ENCODE measurements around the gene SUOX.
"Not testable (repeated sequence)": the region's sequence is repeated elsewhere in the genome, so short reads cannot be mapped to it uniquely, and the experiment has no call there.

Gene SUOX

DNA sequence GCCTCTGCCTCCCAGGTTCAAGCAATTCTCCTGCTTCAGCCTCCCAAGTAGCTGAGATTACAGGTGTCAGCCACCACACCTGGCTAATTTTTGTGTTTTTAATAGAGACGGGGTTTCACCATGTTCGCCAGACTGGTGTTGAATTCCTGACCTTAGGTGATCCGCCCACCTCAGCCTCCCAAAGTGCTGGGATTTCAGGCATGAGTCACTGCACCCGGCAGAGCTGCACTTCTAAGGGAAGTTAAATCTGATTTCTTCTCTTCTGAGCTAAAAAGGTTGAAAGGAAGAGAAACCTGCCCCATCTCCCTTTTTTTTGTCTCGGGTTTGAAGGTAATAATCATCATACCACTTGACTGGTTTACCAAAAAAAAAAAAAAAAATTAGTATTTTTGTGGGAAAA is 15.2 kb upstream of the SUOX start:
- not testable (repeated sequence) for DNase-seq (ENCODE audit: low read depth, low spot score); H3K4me3 ChIP-seq (ENCODE audit: low read length)

- H3K4me3 ChIP-seq (ENCODE audit: low read length), result no peak overlapping the region
- no peak for DNase-seq (ENCODE audit: low read depth, low spot score)
Measured at GRCh38 chr12:55982319-55982936, 14.6 kb upstream of the SUOX start.

DNA sequence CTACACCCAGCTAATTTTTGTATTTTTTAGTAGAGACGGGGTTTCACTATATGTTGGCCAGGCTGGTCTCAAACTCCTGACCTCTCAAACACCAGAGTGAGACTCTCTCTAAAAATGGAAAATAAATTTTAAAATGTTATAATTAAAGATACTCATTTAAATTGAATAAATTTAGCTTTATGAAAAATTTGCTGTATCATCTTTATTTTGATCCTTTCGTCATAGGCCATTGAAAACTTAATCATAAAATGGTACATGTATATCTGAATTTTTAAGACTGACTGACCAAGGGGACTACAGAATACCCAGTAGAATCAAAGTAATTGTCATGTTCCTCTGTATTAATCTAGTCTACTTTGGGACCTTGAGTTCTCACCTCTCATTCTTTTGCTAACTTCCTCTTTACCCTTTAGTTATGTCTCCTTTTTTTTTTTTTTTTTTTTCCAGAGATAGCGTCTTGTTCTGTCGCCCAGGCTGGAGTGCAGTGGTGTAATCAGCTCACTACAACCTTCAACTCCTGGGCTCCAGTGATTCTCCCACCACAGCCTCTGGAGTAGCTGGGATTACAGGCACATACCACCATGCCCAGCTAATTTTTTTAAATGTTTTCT is 13.7 kb upstream of the SUOX start:
- no peak for DNase-seq (ENCODE audit: low read depth, low spot score)
- H3K4me3 ChIP-seq (ENCODE audit: low read length), result no peak overlapping the region

GRCh38 chr12:55984861-55985260 is 12.2 kb upstream of the SUOX start:
- no peak overlapping the region for H3K4me3 ChIP-seq (ENCODE audit: low read length)
- DNase-seq (ENCODE audit: low read depth, low spot score), result no peak

GRCh38 chr12:55985341-55985740 is 11.7 kb upstream of the SUOX start:
- DNase-seq (ENCODE audit: low read depth, low spot score), result no peak
- H3K4me3 ChIP-seq (ENCODE audit: low read length), result no peak overlapping the region

GRCh38 chr12:55985976-55986375 is 11.1 kb upstream of the SUOX start:
- H3K4me3 ChIP-seq (ENCODE audit: low read length); DNase-seq (ENCODE audit: low read depth, low spot score): not testable (repeated sequence)

DNA sequence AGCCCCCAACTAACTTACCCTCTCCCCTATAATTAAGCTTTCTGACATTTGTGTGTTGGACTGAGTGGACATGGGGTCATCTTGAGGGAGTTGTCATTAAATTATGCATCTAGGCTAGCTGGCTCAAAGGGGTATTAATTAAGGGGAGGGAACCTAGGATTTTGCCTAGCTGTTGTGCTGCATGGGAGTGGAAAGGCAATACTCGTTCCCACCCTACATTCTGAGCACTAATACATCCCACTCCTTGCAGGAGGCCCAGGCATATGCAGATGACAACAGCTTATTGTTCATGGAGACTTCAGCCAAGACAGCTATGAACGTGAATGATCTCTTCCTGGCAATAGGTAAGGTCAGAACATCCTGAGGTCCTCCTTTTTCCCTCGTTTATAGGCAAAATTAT is 6.0 kb upstream of the SUOX start:
- H3K4me3 ChIP-seq (ENCODE audit: low read length), result no peak overlapping the region
- DNase-seq (ENCODE audit: low read depth, low spot score), result no peak

DNA sequence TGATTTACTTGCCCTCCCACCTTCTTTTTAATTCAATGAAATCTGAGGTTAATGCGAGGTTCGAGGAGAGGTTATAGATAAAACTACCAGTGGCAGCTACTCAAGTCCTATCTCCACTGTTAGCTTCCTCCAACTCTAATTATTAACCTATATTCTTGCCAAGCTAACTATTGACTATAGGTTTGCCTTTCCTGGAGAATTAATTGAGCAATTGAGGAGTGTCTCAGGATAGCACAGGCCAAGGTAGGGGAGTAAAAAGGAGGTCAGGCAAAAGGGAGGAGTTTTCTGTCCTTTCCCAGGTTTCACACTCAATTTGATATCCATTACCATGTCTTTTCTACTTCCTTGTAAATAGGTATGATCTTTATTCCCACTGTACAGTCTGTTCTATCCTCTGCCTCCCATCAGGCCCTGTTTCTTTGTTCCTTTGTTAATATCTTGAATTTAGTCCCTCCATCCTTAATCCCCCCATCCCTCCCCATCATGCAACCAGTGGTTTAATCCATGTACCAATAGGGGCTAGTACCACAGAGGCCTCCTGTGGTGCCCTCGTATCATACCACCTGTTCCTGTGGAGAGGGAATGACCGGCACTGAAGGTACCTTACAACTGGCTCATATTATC is 3.7 kb upstream of the SUOX start:
- no peak for DNase-seq (ENCODE audit: low read depth, low spot score)
- no peak overlapping the region for H3K4me3 ChIP-seq (ENCODE audit: low read length)

DNA sequence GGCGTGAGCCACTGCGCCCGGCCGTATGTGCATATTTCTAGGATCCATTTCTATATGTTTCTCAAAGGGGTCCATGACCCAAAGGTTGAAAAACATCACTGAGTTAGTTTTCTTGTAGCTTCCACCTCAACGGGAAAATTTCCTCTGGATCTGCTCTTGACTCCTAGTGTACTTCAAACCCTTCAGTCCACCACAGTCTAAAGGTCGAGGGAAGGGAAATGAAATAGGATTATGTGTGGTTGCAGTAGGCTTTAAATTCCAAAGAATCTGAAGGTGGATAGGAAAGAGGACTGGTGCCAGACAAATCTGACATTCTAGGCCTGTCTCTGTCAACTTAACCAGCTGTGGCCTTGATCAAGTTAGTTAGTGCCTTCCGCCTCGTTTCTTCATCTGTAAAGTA is 1.7 kb upstream of the SUOX start:
- DNase-seq (ENCODE audit: low read depth, low spot score), result no peak
- H3K4me3 ChIP-seq (ENCODE audit: low read length), result no peak overlapping the region

GRCh38 chr12:55996201-55996714 is 818 bp upstream of the SUOX start:
- peak; percentile 56 for DNase-seq (ENCODE audit: low read depth, low spot score)
- no peak overlapping the region for H3K4me3 ChIP-seq (ENCODE audit: low read length)

- no peak overlapping the region for H3K4me3 ChIP-seq (ENCODE audit: low read length)
- no peak for DNase-seq (ENCODE audit: low read depth, low spot score)
Measured at GRCh38 chr12:55997535-55997859, 421 bp downstream of the SUOX start.

DNA sequence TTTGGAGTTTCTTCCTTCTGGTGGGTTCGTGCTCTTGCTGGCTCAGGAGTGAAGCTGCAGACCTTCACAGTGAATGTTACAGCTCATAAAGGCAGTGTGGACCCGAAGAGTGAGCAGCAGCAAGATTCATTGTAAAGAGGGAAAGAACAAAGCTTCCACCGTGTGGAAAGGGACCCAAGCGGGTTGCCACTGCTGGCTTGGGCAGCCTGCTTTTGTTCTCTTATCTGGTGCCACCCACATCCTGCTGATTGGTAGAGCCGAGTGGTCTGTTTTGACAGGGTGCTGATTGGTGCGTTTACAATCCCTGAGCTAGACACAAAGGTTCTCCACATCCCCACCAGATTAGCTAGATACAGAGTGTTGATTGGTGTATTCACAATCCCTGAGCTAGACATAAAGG is 2.4 kb downstream of the SUOX start:
- DNase-seq (ENCODE audit: low read depth, low spot score), result peak; percentile 35
- not testable (repeated sequence) for H3K4me3 ChIP-seq (ENCODE audit: low read length)

- not testable (repeated sequence) for H3K4me3 ChIP-seq (ENCODE audit: low read length); DNase-seq (ENCODE audit: low read depth, low spot score)
Measured at GRCh38 chr12:55999999-56000540, 3.0 kb downstream of the SUOX start.

DNA sequence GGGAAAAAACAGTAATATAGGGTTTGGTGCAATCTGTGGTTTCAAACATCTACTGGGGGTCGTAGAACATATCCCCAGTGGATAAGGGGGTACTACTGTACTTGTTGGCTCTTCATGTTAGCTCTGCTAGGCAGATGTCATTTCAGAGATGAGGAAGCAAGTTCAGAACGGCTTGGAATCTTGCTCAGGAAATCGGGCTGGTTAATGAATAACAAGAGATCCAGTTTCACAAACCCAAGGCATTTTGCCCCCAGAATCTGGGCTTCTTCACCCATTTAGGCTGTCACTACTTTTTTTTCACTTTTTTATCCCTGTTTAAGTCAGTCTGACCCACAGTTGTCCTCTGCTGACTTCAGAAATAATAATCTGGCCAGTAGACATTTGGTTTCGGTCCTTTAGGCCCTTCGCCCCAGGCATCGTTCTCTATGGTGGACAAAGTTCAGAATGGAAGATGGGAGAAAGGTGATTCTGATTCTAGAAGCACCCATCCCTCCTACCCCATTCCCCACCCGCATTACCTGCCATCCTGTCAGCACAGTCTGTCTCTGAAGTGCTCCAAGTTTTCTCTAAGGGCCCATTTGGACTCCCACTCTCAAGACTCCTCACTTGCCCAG is 4.5 kb downstream of the SUOX start:
- no peak for DNase-seq (ENCODE audit: low read depth, low spot score)
- H3K4me3 ChIP-seq (ENCODE audit: low read length), result no peak overlapping the region

GRCh38 chr12:56003376-56003775 is 6.3 kb downstream of the SUOX start:
- not testable (repeated sequence) for H3K4me3 ChIP-seq (ENCODE audit: low read length); DNase-seq (ENCODE audit: low read depth, low spot score)

DNA sequence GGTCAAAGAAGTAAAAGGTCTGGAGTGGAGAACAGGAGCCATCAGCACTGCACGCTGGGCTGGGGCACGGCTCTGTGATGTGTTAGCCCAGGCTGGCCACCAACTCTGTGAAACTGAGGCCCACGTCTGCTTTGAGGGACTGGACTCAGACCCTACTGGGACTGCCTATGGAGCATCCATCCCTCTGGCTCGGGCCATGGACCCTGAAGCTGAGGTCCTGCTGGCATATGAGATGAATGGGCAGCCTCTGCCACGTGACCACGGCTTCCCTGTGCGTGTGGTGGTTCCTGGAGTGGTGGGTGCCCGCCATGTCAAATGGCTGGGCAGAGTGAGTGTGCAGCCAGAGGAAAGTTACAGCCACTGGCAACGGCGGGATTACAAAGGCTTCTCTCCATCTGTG is 7.1 kb downstream of the SUOX start:
- no peak overlapping the region for H3K4me3 ChIP-seq (ENCODE audit: low read length)
- no peak for DNase-seq (ENCODE audit: low read depth, low spot score)

DNA sequence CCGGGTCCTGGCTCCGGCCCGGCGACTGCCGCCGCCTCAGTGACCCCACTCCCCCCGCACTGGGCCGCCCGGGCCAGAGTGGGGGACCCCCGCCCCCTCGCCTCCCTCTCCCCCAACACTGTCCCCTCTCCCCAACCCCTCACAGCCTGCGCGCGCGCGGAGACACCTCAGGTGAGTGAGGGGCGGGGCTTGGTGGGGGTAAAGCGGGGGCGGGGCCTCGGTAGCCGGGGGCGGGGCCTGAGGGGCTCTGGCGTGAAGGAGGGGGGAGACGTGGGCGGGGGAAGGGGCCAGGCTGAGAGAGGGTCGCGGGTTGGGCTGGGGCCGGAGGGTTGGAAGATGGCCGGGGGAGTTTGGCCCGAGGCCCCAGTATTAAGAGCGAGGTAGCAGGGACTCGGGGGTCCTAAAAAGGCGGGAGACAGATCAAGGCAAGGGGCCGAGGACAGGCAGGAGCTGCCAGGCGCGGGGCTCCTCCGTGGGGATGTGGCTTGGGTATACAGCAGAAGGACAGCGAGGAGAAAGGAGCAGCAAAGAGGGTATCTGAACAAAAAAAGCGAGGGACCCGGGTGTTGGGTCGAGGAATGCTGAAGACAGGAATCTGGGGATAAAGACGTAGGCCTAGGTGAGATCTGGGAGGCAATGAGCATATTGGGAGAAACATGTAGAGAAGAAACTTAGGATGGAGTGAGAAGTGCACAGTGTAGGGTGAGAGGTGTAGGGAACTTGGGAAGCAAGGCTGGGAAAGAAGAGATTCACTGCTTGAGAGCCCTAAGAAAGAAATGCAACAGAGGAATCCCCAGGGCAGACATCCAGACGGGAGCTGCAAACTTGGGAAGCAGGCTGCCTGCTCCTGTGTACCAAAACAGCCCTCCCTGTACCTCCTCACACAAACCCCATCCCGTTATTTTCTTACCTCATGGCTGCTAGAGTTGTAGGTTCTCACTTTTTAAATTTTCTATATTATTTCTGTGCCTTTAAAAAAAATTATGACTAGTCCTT is 10.8 kb downstream of the SUOX start:
- DNase-seq (ENCODE audit: low read depth, low spot score), result no peak

DNA sequence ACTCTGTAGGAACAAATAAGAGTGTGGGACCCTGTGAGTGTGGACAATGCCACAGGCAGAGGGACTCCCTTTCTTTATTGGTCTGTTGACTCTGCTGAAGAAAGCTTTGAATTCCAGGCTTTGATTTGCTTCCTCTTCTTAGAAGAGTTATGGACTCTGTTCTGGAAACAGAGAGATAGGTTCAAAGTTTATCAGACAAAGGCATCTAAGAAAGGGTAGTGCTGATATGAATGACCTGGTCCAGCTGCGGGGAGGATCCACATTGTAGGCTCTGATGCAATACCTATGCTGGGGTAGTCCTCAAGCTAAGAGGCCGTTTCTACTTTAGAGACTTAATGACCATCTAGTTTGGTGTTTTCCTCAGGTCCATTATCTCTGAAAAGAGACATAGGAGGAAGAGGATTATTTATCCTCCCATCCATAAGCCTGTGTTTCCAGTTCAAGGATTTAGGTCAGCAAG is 13.1 kb downstream of the SUOX start:
- no peak overlapping the region for H3K4me3 ChIP-seq (ENCODE audit: low read length)
- DNase-seq (ENCODE audit: low read depth, low spot score), result no peak

More for the DNA sequence above, 10.8 kb downstream of the SUOX start:
- no peak overlapping the region for H3K4me3 ChIP-seq (ENCODE audit: low read length)

Measured in Jurkat, Clone E6-1 (cell line).